Liver (tissue), 9 donors: ENCODE data around the gene RAPGEF6. TPM values are rescaled to one million over a fixed set of nuclear protein-coding genes. Genes with fewer than 3 reads are reported as not detected.
"Not testable (repeated sequence)": the region's sequence is repeated elsewhere in the genome, so short reads cannot be mapped to it uniquely, and the experiment has no call there.

Experiments used
- DNase-seq: peaks from one replicate; pipeline ENCODE4 v3.0.0-alpha.2; 2017; ENCODE audit warnings: low spot score
- H3K27ac ChIP-seq, 2 donors: one replicate each; pipeline ENCODE4 v1.7.0; 2013; ENCODE audit warnings: inconsistent platforms in 2 of 2, low read length in 2 of 2, control low read depth in 1 of 2, low read depth in 1 of 2, mild to moderate bottlenecking in 1 of 2
- H3K27me3 ChIP-seq, 4 donors: one replicate each; pipeline versions ENCODE4 v1.6.1 to v1.7.0; 2013; ENCODE audit warnings: low read length in 3 of 4, inconsistent platforms in 1 of 4, mild to moderate bottlenecking in 1 of 4, moderate library complexity in 1 of 4; ENCODE audit not compliant: control insufficient read depth in 4 of 4, insufficient read depth in 4 of 4
- H3K36me3 ChIP-seq, 4 donors: one replicate each; pipeline versions ENCODE4 v1.6.1 to v1.7.0; 2013; ENCODE audit warnings: low read length in 3 of 4, mild to moderate bottlenecking in 3 of 4, low read depth in 1 of 4, moderate library complexity in 1 of 4; ENCODE audit not compliant: control insufficient read depth in 4 of 4, insufficient read depth in 3 of 4
- H3K4me1 ChIP-seq, 4 donors: one replicate each; pipeline versions ENCODE4 v1.6.1 to v1.7.0; 2013; ENCODE audit warnings: low read length in 3 of 4, mild to moderate bottlenecking in 3 of 4, moderate library complexity in 1 of 4; ENCODE audit not compliant: control insufficient read depth in 4 of 4, insufficient read depth in 4 of 4
- H3K4me3 ChIP-seq, 3 donors: one replicate each; pipeline versions ENCODE4 v1.6.1 to v1.7.0; 2013; ENCODE audit warnings: low read length in 3 of 3, control low read depth in 1 of 3, low read depth in 1 of 3, mild to moderate bottlenecking in 1 of 3
- H3K9ac ChIP-seq, 2 donors: one replicate each; pipeline ENCODE4 v1.7.0; 2013; ENCODE audit warnings: low read length in 2 of 2, mild to moderate bottlenecking in 2 of 2, moderate library complexity in 2 of 2, control low read depth in 1 of 2, low read depth in 1 of 2
- H3K9me3 ChIP-seq, 4 donors: one replicate each; pipeline versions ENCODE4 v1.6.1 to v1.7.0; 2013; ENCODE audit warnings: low read length in 3 of 4; ENCODE audit not compliant: control insufficient read depth in 4 of 4
- ATF3 ChIP-seq: IDR thresholded peaks from 2 replicates; pipeline ENCODE4 v1.6.1; 2016; ENCODE audit warnings: antibody characterized with exemption
- EGR1 ChIP-seq, 2 donors: IDR thresholded peaks; 2 replicates each; pipeline ENCODE4 v1.6.1; 2016 to 2018; ENCODE audit warnings: antibody characterized with exemption in 2 of 2, low read depth in 2 of 2
- FOXA1 ChIP-seq: IDR thresholded peaks from 2 replicates; pipeline ENCODE4 v1.6.1; 2016; ENCODE audit warnings: antibody characterized with exemption
- FOXA2 ChIP-seq: IDR thresholded peaks from 2 replicates; pipeline ENCODE4 v1.6.1; 2016; ENCODE audit warnings: antibody characterized with exemption
- HNF4A ChIP-seq, 2 donors: conservative IDR thresholded peaks; 2 replicates each; pipeline ENCODE4 v1.6.1; 2016; ENCODE audit warnings: antibody characterized with exemption in 2 of 2, mild to moderate bottlenecking in 2 of 2
- JUND ChIP-seq, 2 donors: IDR thresholded peaks; 2 replicates each; pipeline ENCODE4 v1.6.1; 2016; ENCODE audit warnings: antibody characterized with exemption in 2 of 2
- MAX ChIP-seq: IDR thresholded peaks from 2 replicates; pipeline ENCODE4 v1.6.1; 2016; ENCODE audit warnings: antibody characterized with exemption
- NR2F2 ChIP-seq: IDR thresholded peaks from 2 replicates; pipeline ENCODE4 v1.6.1; 2016; ENCODE audit warnings: antibody characterized with exemption
- RAD21 ChIP-seq, 2 donors: IDR thresholded peaks; 2 replicates each; pipeline ENCODE4 v1.6.1; 2016; ENCODE audit warnings: antibody characterized with exemption in 2 of 2, mild to moderate bottlenecking in 2 of 2
- SP1 ChIP-seq: IDR thresholded peaks from 2 replicates; pipeline ENCODE4 v1.6.1; 2018; ENCODE audit warnings: antibody characterized with exemption, mild to moderate bottlenecking
- TAF1 ChIP-seq: conservative IDR thresholded peaks from 2 replicates; pipeline ENCODE4 v1.6.1; 2016; ENCODE audit warnings: antibody characterized with exemption, mild to moderate bottlenecking
- ZBTB33 ChIP-seq: IDR thresholded peaks from 2 replicates; pipeline ENCODE4 v1.6.1; 2016; ENCODE audit warnings: antibody characterized with exemption
- WGBS: extraction: QIAGEN DNeasy Blood & Tissue Kit; methylation state at CpG from one replicate; pipeline ENCODE4 v1.1.7; 2013; 5-methylcytosine and 5-hydroxymethylcytosine counted together
- polyA plus RNA-seq, 2 donors: library from polyadenylated mRNA; stranded (reverse) in 1 of 2; unstranded in 1 of 2; fragments of 200-250 nt in 1 of 2; fragments of >200 nt in 1 of 2; fragmentation: Nextera tagmentation in 1 of 2; extraction: Ambion mirVana in 1 of 2; gene quantifications; one replicate each; pipeline versions ENCODE4 v1.2.1 to v1.2.3, GENCODE V29; 2013 to 2015
- total RNA-seq, 2 donors: library from RNA; depleted of rRNA; stranded (reverse); fragments of >200 nt; gene quantifications; one replicate each; pipeline ENCODE4 v1.2.3, GENCODE V29; 2014
- donor health status: healthy.
- donor health status: healthy.
- donor health status: healthy.
- donor health status: healthy.
- donor health status: healthy.

RAPGEF6 gene
- total and polyA plus RNA-seq, 4 donors = 1.7 to 16.1 (median 8.6) TPM

DNA sequence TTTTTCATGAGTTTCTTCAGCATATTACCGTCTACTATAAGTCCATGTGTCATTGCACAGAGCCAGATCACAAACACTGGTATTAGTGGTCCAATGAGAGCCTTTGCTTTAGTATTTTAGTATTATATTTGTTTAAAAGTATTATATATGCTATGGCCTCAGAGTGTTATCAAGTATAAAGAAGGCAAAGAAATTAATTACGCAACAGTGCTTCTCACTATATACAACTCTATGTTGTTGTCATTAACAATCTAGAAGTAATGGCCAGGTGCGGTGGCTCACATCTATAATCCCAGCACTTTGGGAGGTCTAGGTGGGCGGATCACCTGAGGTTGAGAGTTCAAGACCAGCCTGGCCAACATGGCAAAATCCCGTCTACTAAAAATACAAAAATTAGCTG is 47.1 kb upstream of the RAPGEF6 start:
- H3K4me3 ChIP-seq = no peak overlapping the region
- H3K4me1 ChIP-seq = peaks cover 3 to 24% (median 16%) of the 10 kb centered on the region in 4 donors
- H3K27me3 ChIP-seq = no peaks in the 10 kb centered on the region
- H3K36me3 ChIP-seq = peaks cover 0 to 12% (median 2%) of the 10 kb centered on the region in 4 donors
- 97% methylated on average over 5 of the region's 5 CpGs for WGBS
- no peak for DNase-seq
- no peak overlapping the region for H3K27ac ChIP-seq
- H3K9ac ChIP-seq = no peak overlapping the region
- H3K9me3 ChIP-seq = no peaks in the 10 kb centered on the region
- TF ChIP-seq TAF1 (no peak), EGR1 (IDR thresholded peaks at IDR 0.05; ENCODE audit: low read depth in 2 of 2) (no peak), HNF4A (conservative IDR thresholded peaks at IDR 0.05) (no peak), FOXA1 (no peak), ATF3 (no peak), RAD21 (IDR thresholded peaks at IDR 0.05) (no peak), JUND (IDR thresholded peaks at IDR 0.05) (no peak), NR2F2 (no peak), MAX (no peak)

DNA sequence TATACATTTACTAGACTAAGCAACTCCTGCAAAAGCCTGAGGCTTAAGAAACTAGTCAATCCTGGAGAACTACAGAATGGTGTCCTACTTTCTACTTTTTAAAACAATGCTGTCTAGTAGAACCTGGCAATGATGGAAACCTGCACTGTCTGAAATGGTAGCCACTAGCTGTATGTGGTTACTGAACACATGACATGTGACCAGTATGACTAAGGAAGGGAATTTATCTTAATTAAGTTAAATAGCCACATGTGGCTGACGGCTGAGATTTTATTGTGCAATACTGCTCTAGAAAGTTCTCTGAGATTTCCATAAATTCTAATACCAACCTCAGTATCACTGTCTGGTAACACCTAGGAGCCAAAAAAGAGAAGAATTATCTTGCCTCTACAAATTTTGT is 44.9 kb upstream of the RAPGEF6 start:
- WGBS = 68% methylated on average over 1 of the region's 1 CpG
- H3K4me3 ChIP-seq = no peak overlapping the region
- H3K4me1 ChIP-seq = peaks cover 2 to 14% (median 11%) of the 10 kb centered on the region in 4 donors
- H3K9me3 ChIP-seq = no peaks in the 10 kb centered on the region
- DNase-seq = no peak
- H3K36me3 ChIP-seq = peaks cover 1 to 25% (median 7%) of the 10 kb centered on the region in 4 donors
- H3K27me3 ChIP-seq = no peaks in the 10 kb centered on the region
- H3K27ac ChIP-seq = no peak overlapping the region
- no peak overlapping the region for H3K9ac ChIP-seq
- TF ChIP-seq NR2F2 (no peak), RAD21 (IDR thresholded peaks at IDR 0.05) (no peak), ZBTB33 (no peak), EGR1 (IDR thresholded peaks at IDR 0.05; ENCODE audit: low read depth in 2 of 2) (no peak), HNF4A (conservative IDR thresholded peaks at IDR 0.05) (no peak), FOXA2 (no peak), SP1 (no peak), MAX (no peak), TAF1 (no peak)

DNA sequence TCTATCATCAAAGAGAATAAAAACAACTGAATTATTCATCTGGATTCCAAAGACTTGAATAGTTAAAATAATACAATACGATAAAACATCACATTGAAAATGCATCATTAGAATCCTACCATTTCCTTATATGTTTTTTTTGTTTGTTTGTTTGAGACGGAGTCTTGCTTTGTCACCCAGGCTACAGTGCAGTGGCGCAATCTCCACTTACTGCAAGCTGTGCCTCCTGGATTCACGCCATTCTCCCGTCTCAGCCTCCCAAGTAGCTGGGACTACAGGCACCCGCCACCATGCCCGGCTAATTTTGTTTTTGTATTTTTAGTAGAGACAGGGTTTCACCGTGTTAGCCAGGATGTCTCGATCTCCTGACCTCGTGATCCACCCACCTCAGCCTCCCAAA is 43.2 kb upstream of the RAPGEF6 start:
- H3K4me1 ChIP-seq, H3K4me3 ChIP-seq, H3K9ac ChIP-seq, DNase-seq, H3K9me3 ChIP-seq, H3K27me3 ChIP-seq, H3K27ac ChIP-seq: not testable (repeated sequence)
- H3K36me3 ChIP-seq = peaks cover 1 to 27% (median 7%) of the 10 kb centered on the region in 4 donors
- 95% methylated on average over 8 of the region's 10 CpGs for WGBS
